Panc1 (cell line): ENCODE results near the gene MIXL1.

Experiments
- POLR2AphosphoS5 ChIP-seq: IDR thresholded peaks from 2 replicates; pipeline ENCODE4 v1.6.1; 2012; ENCODE audit warnings: mild to moderate bottlenecking, low read depth, low read length, moderate library complexity
- SIN3A ChIP-seq: IDR thresholded peaks from 2 replicates; pipeline ENCODE4 v1.6.1; 2012; ENCODE audit warnings: low read depth, mild to moderate bottlenecking, low read length, moderate library complexity, borderline replicate concordance; ENCODE audit not compliant: insufficient read depth
- TCF7L2 ChIP-seq: IDR thresholded peaks from 2 replicates; pipeline ENCODE4 v1.6.1; 2011; ENCODE audit warnings: mild to moderate bottlenecking, low read depth, low read length, inconsistent platforms
- TF ChIP-seq, protein P1 (sequence below): fragments of 450-650 bp; IDR thresholded peaks from 2 replicates; pipeline ENCODE4 v1.5.1; 2017; ENCODE audit warnings: mild to moderate bottlenecking

DNA sequence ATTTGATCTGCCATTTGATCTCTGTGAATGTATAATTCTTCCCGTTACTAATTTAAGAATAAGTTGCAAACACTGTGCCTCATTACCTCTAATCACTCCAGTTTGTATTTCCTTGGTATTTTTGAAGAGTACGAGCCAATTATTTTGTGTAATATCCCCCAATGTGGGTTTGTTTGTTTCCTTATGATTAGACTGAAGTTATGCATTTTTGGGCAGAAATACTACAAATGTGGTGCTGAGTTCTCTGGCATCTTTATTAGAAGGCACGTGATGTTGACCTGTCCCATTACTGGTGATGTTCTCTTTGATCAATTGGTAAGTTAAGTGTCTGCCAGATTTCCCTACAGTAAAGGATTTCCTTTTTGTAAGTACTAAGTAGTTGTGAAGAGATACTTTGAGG, 10.3 kb downstream of the MIXL1 start:
- TF ChIP-seq, protein P1, sequence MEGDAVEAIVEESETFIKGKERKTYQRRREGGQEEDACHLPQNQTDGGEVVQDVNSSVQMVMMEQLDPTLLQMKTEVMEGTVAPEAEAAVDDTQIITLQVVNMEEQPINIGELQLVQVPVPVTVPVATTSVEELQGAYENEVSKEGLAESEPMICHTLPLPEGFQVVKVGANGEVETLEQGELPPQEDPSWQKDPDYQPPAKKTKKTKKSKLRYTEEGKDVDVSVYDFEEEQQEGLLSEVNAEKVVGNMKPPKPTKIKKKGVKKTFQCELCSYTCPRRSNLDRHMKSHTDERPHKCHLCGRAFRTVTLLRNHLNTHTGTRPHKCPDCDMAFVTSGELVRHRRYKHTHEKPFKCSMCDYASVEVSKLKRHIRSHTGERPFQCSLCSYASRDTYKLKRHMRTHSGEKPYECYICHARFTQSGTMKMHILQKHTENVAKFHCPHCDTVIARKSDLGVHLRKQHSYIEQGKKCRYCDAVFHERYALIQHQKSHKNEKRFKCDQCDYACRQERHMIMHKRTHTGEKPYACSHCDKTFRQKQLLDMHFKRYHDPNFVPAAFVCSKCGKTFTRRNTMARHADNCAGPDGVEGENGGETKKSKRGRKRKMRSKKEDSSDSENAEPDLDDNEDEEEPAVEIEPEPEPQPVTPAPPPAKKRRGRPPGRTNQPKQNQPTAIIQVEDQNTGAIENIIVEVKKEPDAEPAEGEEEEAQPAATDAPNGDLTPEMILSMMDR: no peak
- TF ChIP-seq TCF7L2 (no peak), POLR2AphosphoS5 (no peak), SIN3A (no peak)
